Measurements from ENCODE around the gene ACOX2. TPM values are rescaled to one million over a fixed set of nuclear protein-coding genes. Genes with fewer than 3 reads are reported as not detected.
A peak's percentile ranks its signal among the peaks of the same experiment; 100 is the strongest.

Gene ACOX2
- total RNA-seq, 4 donors from 2014 or later = 2.6 to 6.6 (median 4.5) TPM

- 91 to 93% methylated on average over 5 of the region's 5 CpGs for WGBS, 2 donors
- no peak overlapping the region for H3K4me3 ChIP-seq (ENCODE audit: low read depth, poor library complexity, severe bottlenecking)
- peak in 1 of 2 donors; percentile 82 for DNase-seq (ENCODE audit: low spot score in 2 of 2)
- intact Hi-C loops (cut with DNase I; ENCODE audit: low total_unique reads) = no loop called here
- TF ChIP-seq CTCF (IDR thresholded peaks at IDR 0.05) (no peak), POLR2A (IDR thresholded peaks at IDR 0.05) (no peak)
Observed at GRCh38 chr3:58570851-58571250, 33.9 kb upstream of the ACOX2 start.

- intact Hi-C loops (cut with DNase I; ENCODE audit: low total_unique reads) = loop anchor here (5.0 kb wide), 1 partner anchor 63 kb away; no protein-coding TSS in a partner anchor
- TF ChIP-seq CTCF (IDR thresholded peaks at IDR 0.05) (no peak), POLR2A (IDR thresholded peaks at IDR 0.05) (no peak)
- DNase-seq (ENCODE audit: low spot score in 2 of 2) = peak in 1 of 2 donors; percentile 64
- WGBS, 2 donors = 89 to 90% methylated on average over 12 of the region's 12 CpGs
- no peak overlapping the region for H3K4me3 ChIP-seq (ENCODE audit: low read depth, poor library complexity, severe bottlenecking)
Observed at GRCh38 chr3:58569287-58570001, 32.5 kb upstream of the ACOX2 start.

- no peak overlapping the region for H3K4me3 ChIP-seq (ENCODE audit: low read depth, poor library complexity, severe bottlenecking)
- intact Hi-C loops (cut with DNase I; ENCODE audit: low total_unique reads) = loop anchor here (5.0 kb wide), 1 partner anchor 64 kb away; no protein-coding TSS in a partner anchor
- WGBS, 2 donors = 28% methylated on average over 17 of the region's 17 CpGs
- no peak for TF ChIP-seq POLR2A (IDR thresholded peaks at IDR 0.05)
- TF ChIP-seq CTCF (IDR thresholded peaks at IDR 0.05) = no peak
- peak; percentile 81 to 98 for DNase-seq (ENCODE audit: low spot score in 2 of 2)
Observed at GRCh38 chr3:58568572-58569286, 31.7 kb upstream of the ACOX2 start.

GRCh38 chr3:58567251-58567515 lies 30.2 kb upstream of the ACOX2 start:
- no peak overlapping the region for H3K4me3 ChIP-seq (ENCODE audit: low read depth, poor library complexity, severe bottlenecking)
- WGBS, 2 donors = 85 to 90% methylated on average over 7 of the region's 7 CpGs
- peak in 1 of 2 donors; percentile 39 for DNase-seq (ENCODE audit: low spot score in 2 of 2)
- no peak for TF ChIP-seq CTCF (IDR thresholded peaks at IDR 0.05)
- TF ChIP-seq POLR2A (IDR thresholded peaks at IDR 0.05) = no peak
- intact Hi-C loops (cut with DNase I; ENCODE audit: low total_unique reads) = loop anchor here (5.0 kb wide), 1 partner anchor 65 kb away; no protein-coding TSS in a partner anchor

GRCh38 chr3:58566398-58567250 lies 29.6 kb upstream of the ACOX2 start:
- intact Hi-C loops (cut with DNase I; ENCODE audit: low total_unique reads) = loop anchor here (5.0 kb wide), 1 partner anchor 66 kb away; no protein-coding TSS in a partner anchor
- DNase-seq (ENCODE audit: low spot score in 2 of 2) = peak in 1 of 2 donors; percentile 78
- H3K4me3 ChIP-seq (ENCODE audit: low read depth, poor library complexity, severe bottlenecking) = no peak overlapping the region
- 85 to 88% methylated on average over 9 of the region's 9 CpGs for WGBS, 2 donors
- no peak for TF ChIP-seq POLR2A (IDR thresholded peaks at IDR 0.05)
- TF ChIP-seq CTCF (IDR thresholded peaks at IDR 0.05) = no peak

All from lower leg skin (tissue), 4 donors.